NCI-H345 treated with DMSO at 0.1 percent for 48 hours (cell line): ENCODE results near the gene ICAM5.

Experiments
- DNase-seq: peaks from one replicate; lab custom pipeline; 2025; ENCODE audit not compliant: unreplicated experiment; lab: John Stamatoyannopoulos, UW

The ICAM5 gene

DNA sequence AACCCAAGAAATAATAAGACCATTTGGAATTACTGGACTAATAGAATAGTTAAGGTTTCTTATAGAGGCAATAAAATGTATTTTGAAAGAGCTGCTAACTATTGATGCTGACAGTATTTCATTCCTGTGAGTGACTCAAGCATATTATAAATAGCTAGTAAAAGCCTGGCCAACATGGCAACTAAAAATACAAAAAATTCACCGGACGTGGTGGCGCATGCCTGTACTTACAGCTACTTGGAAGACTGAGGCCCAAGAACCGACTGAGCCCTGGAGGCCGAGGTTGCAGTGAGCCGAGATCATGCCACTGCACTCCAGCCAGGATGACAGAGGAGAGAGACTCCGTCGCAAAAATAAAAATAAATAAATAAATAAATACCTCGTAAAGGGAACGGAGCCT is 55.0 kb downstream of the ICAM5 start:
- DNase-seq, result no peak
